NB4 (cell line): ENCODE results near the gene GALNT2.

ENCODE experiments used
- CTCF ChIP-seq: IDR thresholded peaks from one replicate; pipeline ENCODE4 v1.5.1; 2012; ENCODE audit warnings: low read depth, low read length
- MAX ChIP-seq: IDR thresholded peaks from 2 replicates; pipeline ENCODE4 v1.6.1; 2011; ENCODE audit warnings: low read depth, low read length
- MYC ChIP-seq: IDR thresholded peaks from 2 replicates; pipeline ENCODE4 v1.6.1; 2011; ENCODE audit warnings: low read depth, low read length
- POLR2A ChIP-seq: IDR thresholded peaks from 2 replicates; pipeline ENCODE4 v1.6.1; 2011; ENCODE audit warnings: mild to moderate bottlenecking; ENCODE audit not compliant: insufficient read length; ENCODE audit errors: extremely low read depth

GRCh38 chr1:230279583-230279945, 212.5 kb downstream of the GALNT2 start:
- TF ChIP-seq CTCF (no peak), MAX (no peak), POLR2A (no peak), MYC (no peak)
